Nephron (organoid): ENCODE data around the gene RERG.

Experiments used
- H3K27ac Mint-ChIP-seq, 3 experiments: 2 replicates each; pipeline ENCODE4 v1.8.0; 2020; ENCODE audit warnings: mixed read lengths in 3 of 3, mild to moderate bottlenecking in 2 of 3, moderate library complexity in 1 of 3
- H3K27me3 Mint-ChIP-seq: 2 replicates; pipeline ENCODE4 v1.8.0; 2021; ENCODE audit warnings: low read depth, mild to moderate bottlenecking, moderate library complexity, mixed read lengths
- H3K36me3 Mint-ChIP-seq: 2 replicates; pipeline ENCODE4 v1.8.0; 2020; ENCODE audit warnings: low read depth, mixed read lengths
- H3K4me1 Mint-ChIP-seq: 2 replicates; pipeline ENCODE4 v1.8.0; 2020; ENCODE audit warnings: mixed read lengths
- H3K4me3 Mint-ChIP-seq, 3 experiments: 2 replicates each; pipeline ENCODE4 v1.8.0; 2020; ENCODE audit warnings: mild to moderate bottlenecking in 3 of 3, mixed read lengths in 3 of 3, moderate library complexity in 2 of 3
- H3K9me3 Mint-ChIP-seq: 2 replicates; pipeline ENCODE4 v1.8.0; 2020; ENCODE audit warnings: mixed read lengths
- CTCF ChIP-seq, 3 experiments: fragments of 200-600 bp; sonication (generic); IDR thresholded peaks; one replicate each; pipeline ENCODE4 v1.5.0; 2021; ENCODE audit warnings: antibody characterized with exemption in 3 of 3; ENCODE audit not compliant: unreplicated experiment in 3 of 3

The RERG gene

GRCh38 chr12:15193946-15194345, 27.3 kb downstream of the RERG start:
- H3K4me1 Mint-ChIP-seq: peaks cover 38% of the 10 kb centered on the region
- no peak for TF ChIP-seq CTCF (IDR thresholded peaks at IDR 0.05; ENCODE audit: unreplicated experiment in 3 of 3)
- peak overlapping the region in 1 of 3 experiments; percentile 7 for H3K4me3 Mint-ChIP-seq
- H3K27ac Mint-ChIP-seq: peak overlapping the region; percentile 85 to 89 (median 88)
- no peaks in the 10 kb centered on the region for H3K9me3 Mint-ChIP-seq
- H3K27me3 Mint-ChIP-seq: no peaks in the 10 kb centered on the region
- H3K36me3 Mint-ChIP-seq: no peaks in the 10 kb centered on the region

GRCh38 chr12:15192720-15193119, 28.5 kb downstream of the RERG start:
- Mint-ChIP-seq H3K36me3 (no peaks in the 10 kb centered on the region), H3K27ac (peak overlapping the region in 2 of 3 experiments; percentile 23 to 89), H3K4me3 (no peak overlapping the region), H3K27me3 (no peaks in the 10 kb centered on the region), H3K9me3 (no peaks in the 10 kb centered on the region), H3K4me1 (peaks cover 37% of the 10 kb centered on the region)
- TF ChIP-seq CTCF (IDR thresholded peaks at IDR 0.05; ENCODE audit: unreplicated experiment in 3 of 3): no peak

GRCh38 chr12:15188127-15188526, 33.1 kb downstream of the RERG start:
- no peak for TF ChIP-seq CTCF (IDR thresholded peaks at IDR 0.05; ENCODE audit: unreplicated experiment in 3 of 3)
- Mint-ChIP-seq H3K27ac (peak overlapping the region; percentile 63 to 88 (median 81)), H3K36me3 (no peaks in the 10 kb centered on the region), H3K4me3 (no peak overlapping the region), H3K4me1 (peaks cover 32% of the 10 kb centered on the region), H3K9me3 (no peaks in the 10 kb centered on the region), H3K27me3 (no peaks in the 10 kb centered on the region)

GRCh38 chr12:15186597-15186996, 34.6 kb downstream of the RERG start:
- no peaks in the 10 kb centered on the region for H3K36me3 Mint-ChIP-seq
- peak overlapping the region; percentile 88 to 94 (median 91) for H3K27ac Mint-ChIP-seq
- H3K9me3 Mint-ChIP-seq: no peaks in the 10 kb centered on the region
- no peaks in the 10 kb centered on the region for H3K27me3 Mint-ChIP-seq
- peaks cover 33% of the 10 kb centered on the region for H3K4me1 Mint-ChIP-seq
- no peak overlapping the region for H3K4me3 Mint-ChIP-seq
- TF ChIP-seq CTCF (IDR thresholded peaks at IDR 0.05; ENCODE audit: unreplicated experiment in 3 of 3): no peak

GRCh38 chr12:15184484-15184883, 36.7 kb downstream of the RERG start:
- Mint-ChIP-seq H3K4me1 (peaks cover 52% of the 10 kb centered on the region), H3K4me3 (no peak overlapping the region), H3K9me3 (no peaks in the 10 kb centered on the region), H3K27me3 (no peaks in the 10 kb centered on the region), H3K27ac (peak overlapping the region; percentile 32 to 73 (median 51)), H3K36me3 (no peaks in the 10 kb centered on the region)
- no peak for TF ChIP-seq CTCF (IDR thresholded peaks at IDR 0.05; ENCODE audit: unreplicated experiment in 3 of 3)

GRCh38 chr12:15183821-15184220, 37.4 kb downstream of the RERG start:
- no peaks in the 10 kb centered on the region for H3K27me3 Mint-ChIP-seq

More at GRCh38 chr12:15183821-15184220, 37.4 kb downstream of the RERG start:
- H3K4me1 Mint-ChIP-seq: peaks cover 53% of the 10 kb centered on the region
- no peak overlapping the region for H3K27ac Mint-ChIP-seq
- H3K9me3 Mint-ChIP-seq: no peaks in the 10 kb centered on the region
- no peak for TF ChIP-seq CTCF (IDR thresholded peaks at IDR 0.05; ENCODE audit: unreplicated experiment in 3 of 3)
- H3K4me3 Mint-ChIP-seq: no peak overlapping the region
- no peaks in the 10 kb centered on the region for H3K36me3 Mint-ChIP-seq
